WERI-Rb-1 (cell line): Measurements from ENCODE around the gene DLG4.
A peak's percentile ranks its signal among the peaks of the same experiment; 100 is the strongest.

Experiments
- DNase-seq: peaks from one replicate; pipeline ENCODE4 v3.0.0-alpha.2; 2020
- H3K27ac ChIP-seq: fragments of 250-450 bp; sonication (Bioruptor Pico); 2 replicates; pipeline ENCODE4 v1.5.1; 2020; ENCODE audit warnings: mild to moderate bottlenecking, moderate library complexity
- H3K27me3 ChIP-seq: fragments of 250-450 bp; sonication (Bioruptor Pico); 2 replicates; pipeline ENCODE4 v1.5.1; 2021; ENCODE audit warnings: mild to moderate bottlenecking, low read depth, moderate library complexity; ENCODE audit not compliant: insufficient read depth, severe bottlenecking
- H3K36me3 ChIP-seq: fragments of 250-450 bp; sonication (Bioruptor Pico); 2 replicates; pipeline ENCODE4 v1.5.1; 2020; ENCODE audit warnings: mild to moderate bottlenecking, moderate library complexity
- H3K4me3 ChIP-seq: 2 replicates; pipeline ENCODE4 v1.5.1; 2011; ENCODE audit warnings: low read depth, mild to moderate bottlenecking, control low read depth, low read length
- H3K9me3 ChIP-seq: fragments of 250-450 bp; sonication (Bioruptor Pico); 2 replicates; pipeline ENCODE4 v1.5.1; 2021; ENCODE audit warnings: mild to moderate bottlenecking, moderate library complexity; ENCODE audit not compliant: severe bottlenecking
- CTCF ChIP-seq: IDR thresholded peaks from 2 replicates; pipeline ENCODE4 v1.5.1; 2011; ENCODE audit warnings: low read depth, mild to moderate bottlenecking, control low read depth, inconsistent platforms, low read length

The DLG4 gene

GRCh38 chr17:7256766-7257456, 37.3 kb upstream of the DLG4 start:
- no peak for DNase-seq
- Histone ChIP-seq H3K4me3 (no peak overlapping the region), H3K9me3 (no peaks in the 10 kb centered on the region), H3K27me3 (no peaks in the 10 kb centered on the region), H3K27ac (no peak overlapping the region), H3K36me3 (peaks cover 65% of the 10 kb centered on the region)
- no peak for TF ChIP-seq CTCF

- no peaks in the 10 kb centered on the region for H3K9me3 ChIP-seq
- DNase-seq: no peak
- H3K27ac ChIP-seq: no peak overlapping the region
- TF ChIP-seq CTCF: no peak
- H3K27me3 ChIP-seq: no peaks in the 10 kb centered on the region
- H3K36me3 ChIP-seq: peaks cover 63% of the 10 kb centered on the region
- H3K4me3 ChIP-seq: no peak overlapping the region
These were observed 34.9 kb upstream of the DLG4 start for GRCh38 chr17:7254511-7254910.

- no peaks in the 10 kb centered on the region for H3K27me3 ChIP-seq
- no peak for TF ChIP-seq CTCF
- peak overlapping the region; percentile 75 for H3K4me3 ChIP-seq
- H3K36me3 ChIP-seq: peaks cover 52% of the 10 kb centered on the region
- H3K27ac ChIP-seq: peak overlapping the region; percentile 98
- H3K9me3 ChIP-seq: no peaks in the 10 kb centered on the region
- DNase-seq: no peak
These were observed 33.4 kb upstream of the DLG4 start for GRCh38 chr17:7253082-7253481.

- peak within 1 kb of the TSS; percentile 98 for H3K27ac ChIP-seq
- peak; percentile 94 for DNase-seq
- peaks cover 48% of the 10 kb centered on the region for H3K36me3 ChIP-seq
- no peaks in the 10 kb centered on the region for H3K27me3 ChIP-seq
- H3K4me3 ChIP-seq: peak within 1 kb of the TSS; percentile 75
- TF ChIP-seq CTCF: 0 out of 2 replicates have a peak, but pooled peaks have one; percentile 24
- no peaks in the 10 kb centered on the region for H3K9me3 ChIP-seq
These were observed 32.8 kb upstream of the DLG4 start, which contains the start of gene ELP5 for GRCh38 chr17:7252176-7253043. TSS of gene ELP5 (plus strand) at chr17:7252215. CDS start at chr17:7252551, 336 bp downstream.

- H3K27me3 ChIP-seq: no peaks in the 10 kb centered on the region
- peak within 1 kb of the TSS; percentile 75 for H3K4me3 ChIP-seq
- H3K27ac ChIP-seq: peak within 1 kb of the TSS; percentile 98
- no peaks in the 10 kb centered on the region for H3K9me3 ChIP-seq
- DNase-seq: peak; percentile 98
- H3K36me3 ChIP-seq: peaks cover 46% of the 10 kb centered on the region
- no peak for TF ChIP-seq CTCF
These were observed 32.1 kb upstream of the DLG4 start, which contains the start of gene CTDNEP1 for GRCh38 chr17:7251661-7252175. TSS of gene CTDNEP1 (minus strand) at chr17:7251734. CDS start at chr17:7251296, 438 bp downstream.
